RWPE1 (cell line): Measurements from ENCODE around the gene TPGS1.
A peak's percentile ranks its signal among the peaks of the same experiment; 100 is the strongest.

ENCODE experiments used
- CTCF ChIA-PET: fragments of 350-600 bp; sonication (Branson Sonifier 250); formaldehyde crosslinking; extraction: SDS; loops from one replicate; lab custom pipeline; 2021; lab: Yijun Ruan, JAX
- POLR2A ChIA-PET: fragments of 400-600 bp; formaldehyde crosslinking; extraction: SDS; loops from one replicate; lab custom pipeline; 2020; ENCODE audit warnings: antibody characterized with exemption; ENCODE audit not compliant: low non-redundant PET; lab: Yijun Ruan, JAX
- DNase-seq: peaks from one replicate; pipeline ENCODE4 v3.0.0; 2012; ENCODE audit warnings: low spot score
- H3K27ac ChIP-seq: fragments of 450-650 bp; 2 replicates; pipeline ENCODE4 v1.5.1; 2017
- TF ChIP-seq, protein P1 (sequence below): fragments of 450-650 bp; conservative IDR thresholded peaks from 2 replicates; pipeline ENCODE4 v1.5.1; 2017; ENCODE audit warnings: low read depth, mild to moderate bottlenecking

The TPGS1 gene

GRCh38 chr19:495402-496111, 11.7 kb upstream of the TPGS1 start:
- no peak overlapping the region for H3K27ac ChIP-seq
- CTCF ChIA-PET, result interaction anchor here (0.5 to 1.3 kb wide), 8 partner anchors 11 to 298 kb away, joined by 3 to 9 read pairs (median 3); no protein-coding TSS in a partner anchor
- TF ChIP-seq, protein P1, sequence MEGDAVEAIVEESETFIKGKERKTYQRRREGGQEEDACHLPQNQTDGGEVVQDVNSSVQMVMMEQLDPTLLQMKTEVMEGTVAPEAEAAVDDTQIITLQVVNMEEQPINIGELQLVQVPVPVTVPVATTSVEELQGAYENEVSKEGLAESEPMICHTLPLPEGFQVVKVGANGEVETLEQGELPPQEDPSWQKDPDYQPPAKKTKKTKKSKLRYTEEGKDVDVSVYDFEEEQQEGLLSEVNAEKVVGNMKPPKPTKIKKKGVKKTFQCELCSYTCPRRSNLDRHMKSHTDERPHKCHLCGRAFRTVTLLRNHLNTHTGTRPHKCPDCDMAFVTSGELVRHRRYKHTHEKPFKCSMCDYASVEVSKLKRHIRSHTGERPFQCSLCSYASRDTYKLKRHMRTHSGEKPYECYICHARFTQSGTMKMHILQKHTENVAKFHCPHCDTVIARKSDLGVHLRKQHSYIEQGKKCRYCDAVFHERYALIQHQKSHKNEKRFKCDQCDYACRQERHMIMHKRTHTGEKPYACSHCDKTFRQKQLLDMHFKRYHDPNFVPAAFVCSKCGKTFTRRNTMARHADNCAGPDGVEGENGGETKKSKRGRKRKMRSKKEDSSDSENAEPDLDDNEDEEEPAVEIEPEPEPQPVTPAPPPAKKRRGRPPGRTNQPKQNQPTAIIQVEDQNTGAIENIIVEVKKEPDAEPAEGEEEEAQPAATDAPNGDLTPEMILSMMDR, result peak; percentile 82
- POLR2A ChIA-PET, result no interaction called here
- DNase-seq, result no peak

DNA sequence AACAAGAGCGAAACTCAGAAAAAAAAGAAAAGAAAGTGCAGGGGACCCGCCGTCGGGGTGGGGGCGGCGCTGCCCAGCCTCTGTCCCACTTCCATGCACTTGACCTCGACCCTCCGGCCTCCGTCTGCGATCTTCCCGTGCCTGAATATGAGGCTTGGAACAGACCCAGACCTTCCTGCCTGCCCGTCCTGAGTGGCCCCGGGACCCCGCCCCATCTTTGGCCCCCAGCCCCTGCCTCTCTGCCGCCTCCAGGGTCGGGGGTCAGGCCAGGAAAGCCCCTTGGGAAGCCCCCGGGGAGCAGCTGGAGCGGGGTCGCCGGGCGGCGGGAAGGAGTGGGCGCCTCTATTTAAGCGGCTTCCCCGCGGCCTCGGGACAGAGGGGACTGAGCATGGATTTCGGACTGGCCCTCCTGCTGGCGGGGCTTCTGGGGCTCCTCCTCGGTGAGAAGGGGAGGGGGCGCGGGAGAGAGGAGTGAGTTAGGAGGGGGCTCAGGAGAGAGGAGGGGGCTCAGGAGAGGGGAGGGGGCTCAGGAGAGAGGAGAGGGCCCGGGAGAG, 11.1 kb upstream of the TPGS1 start, which contains the start of gene MADCAM1:
MADCAM1 (plus strand) TSS at position 375 of the 554 bp plus-strand sequence; CDS start at position 389, 14 bp downstream.
- POLR2A ChIA-PET, result no interaction called here
- DNase-seq, result no peak
- CTCF ChIA-PET, result interaction anchor here (0.5 to 1.3 kb wide), 6 partner anchors 10 to 241 kb away, joined by 3 to 9 read pairs (median 4); no protein-coding TSS in a partner anchor
- TF ChIP-seq, protein P1, result no peak
- H3K27ac ChIP-seq, result no peak within 1 kb of the TSS

DNA sequence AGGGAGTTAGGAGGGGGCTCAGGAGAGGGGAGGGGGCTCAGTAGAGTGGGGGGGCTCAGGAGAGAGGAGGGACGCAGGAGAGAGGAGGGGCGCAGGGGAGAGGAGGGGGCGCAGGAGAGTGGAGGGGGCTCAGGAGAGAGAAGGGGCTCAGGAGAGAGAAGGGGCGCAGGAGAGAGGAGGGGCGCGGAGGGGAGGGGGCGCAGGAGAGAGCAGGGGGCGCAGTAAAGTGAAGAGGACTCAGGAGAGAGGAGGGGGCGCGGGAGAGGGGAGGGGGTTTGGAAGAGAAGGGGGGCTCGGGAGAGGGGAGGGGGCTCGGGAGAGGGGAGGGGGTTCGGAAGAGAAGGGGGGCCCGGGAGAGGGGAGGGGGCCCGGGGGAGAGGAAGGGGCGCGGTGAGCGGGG, 10.3 kb upstream of the TPGS1 start:
- ChIA-PET CTCF (no interaction called here), POLR2A (no interaction called here)
- no peak overlapping the region for H3K27ac ChIP-seq
- TF ChIP-seq, protein P1, result no peak
- DNase-seq, result no peak

GRCh38 chr19:497491-497868, 9.8 kb upstream of the TPGS1 start:
- no peak for DNase-seq
- TF ChIP-seq, protein P1, result no peak
- H3K27ac ChIP-seq, result no peak overlapping the region
- CTCF ChIA-PET, result interaction anchor here (0.8 to 1.9 kb wide), 2 partner anchors 9 to 12 kb away, joined by 3 to 8 read pairs; no protein-coding TSS in a partner anchor
- POLR2A ChIA-PET, result no interaction called here

DNA sequence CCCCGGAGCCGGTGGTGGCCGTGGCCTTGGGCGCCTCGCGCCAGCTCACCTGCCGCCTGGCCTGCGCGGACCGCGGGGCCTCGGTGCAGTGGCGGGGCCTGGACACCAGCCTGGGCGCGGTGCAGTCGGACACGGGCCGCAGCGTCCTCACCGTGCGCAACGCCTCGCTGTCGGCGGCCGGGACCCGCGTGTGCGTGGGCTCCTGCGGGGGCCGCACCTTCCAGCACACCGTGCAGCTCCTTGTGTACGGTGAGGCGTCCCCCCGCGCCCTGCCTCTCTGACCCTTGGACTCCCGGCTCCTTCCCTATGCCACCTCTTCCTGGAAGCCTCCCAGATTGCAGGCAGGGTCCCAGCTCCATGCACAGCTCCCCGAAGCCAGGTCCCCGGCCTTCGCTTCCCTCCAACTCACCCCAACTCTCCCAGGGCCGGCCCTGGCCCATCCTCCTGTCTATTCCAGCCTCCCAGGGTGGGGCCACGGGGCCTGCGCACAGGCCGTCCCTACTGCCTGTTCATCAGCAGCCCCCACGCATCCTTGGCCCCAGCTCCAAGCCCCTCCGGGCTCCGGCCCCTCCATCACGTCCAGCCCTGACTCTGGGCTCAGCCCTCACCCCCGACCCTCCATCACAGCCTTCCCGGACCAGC, 9.3 kb upstream of the TPGS1 start:
- TF ChIP-seq, protein P1, result no peak
- DNase-seq, result no peak
- H3K27ac ChIP-seq, result no peak overlapping the region
- POLR2A ChIA-PET, result no interaction called here
- CTCF ChIA-PET, result interaction anchor here (0.8 to 1.9 kb wide), 2 partner anchors 9 to 12 kb away, joined by 3 to 8 read pairs; no protein-coding TSS in a partner anchor

DNA sequence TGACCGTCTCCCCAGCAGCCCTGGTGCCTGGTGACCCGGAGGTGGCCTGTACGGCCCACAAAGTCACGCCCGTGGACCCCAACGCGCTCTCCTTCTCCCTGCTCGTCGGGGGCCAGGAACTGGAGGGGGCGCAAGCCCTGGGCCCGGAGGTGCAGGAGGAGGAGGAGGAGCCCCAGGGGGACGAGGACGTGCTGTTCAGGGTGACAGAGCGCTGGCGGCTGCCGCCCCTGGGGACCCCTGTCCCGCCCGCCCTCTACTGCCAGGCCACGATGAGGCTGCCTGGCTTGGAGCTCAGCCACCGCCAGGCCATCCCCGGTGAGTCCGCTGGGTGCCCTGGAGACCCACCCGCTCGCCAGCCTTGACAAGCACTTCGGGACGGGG, 8.8 kb upstream of the TPGS1 start:
- DNase-seq, result no peak
- ChIA-PET CTCF (interaction anchor here (1.9 kb wide), 1 partner anchor 8 kb away, joined by 8 read pairs; no protein-coding TSS in a partner anchor), POLR2A (no interaction called here)
- no peak overlapping the region for H3K27ac ChIP-seq
- TF ChIP-seq, protein P1, result no peak
